ENCODE results near the gene OSBPL2. TPM values are rescaled to one million over a fixed set of nuclear protein-coding genes. Genes with fewer than 3 reads are reported as not detected.

OSBPL2 gene
- total RNA-seq, 2 experiments from 2014 or later = 47.2 to 49.5 TPM

- no peaks in the 10 kb centered on the region for H3K36me3 Mint-ChIP-seq
- H3K27me3 Mint-ChIP-seq = peaks cover 30% of the 10 kb centered on the region
- ATAC-seq (ENCODE audit: low read depth) (no peak), DNase-seq (no peak)
- POLR2A ChIA-PET = no interaction called here
- no peaks in the 10 kb centered on the region for H3K4me1 Mint-ChIP-seq
- no peaks in the 10 kb centered on the region for H3K9me3 Mint-ChIP-seq
- H3K4me3 Mint-ChIP-seq = no peak overlapping the region
- H3K27ac Mint-ChIP-seq = no peak overlapping the region
Observed at GRCh38 chr20:62220666-62221568, 17.4 kb upstream of the OSBPL2 start.

GRCh38 chr20:62222266-62222850 is 16.0 kb upstream of the OSBPL2 start:
- H3K27ac Mint-ChIP-seq = no peak overlapping the region
- POLR2A ChIA-PET = no interaction called here
- no peak for DNase-seq

GRCh38 chr20:62222972-62223371 is 15.3 kb upstream of the OSBPL2 start:
- no peaks in the 10 kb centered on the region for H3K36me3 Mint-ChIP-seq
- H3K9me3 Mint-ChIP-seq = no peaks in the 10 kb centered on the region
- no peak overlapping the region for H3K4me3 Mint-ChIP-seq
- peaks cover 26% of the 10 kb centered on the region for H3K27me3 Mint-ChIP-seq
- H3K27ac Mint-ChIP-seq = no peak overlapping the region
- no peaks in the 10 kb centered on the region for H3K4me1 Mint-ChIP-seq
- POLR2A ChIA-PET = no interaction called here
- DNase-seq (no peak), ATAC-seq (ENCODE audit: low read depth) (no peak)

More at GRCh38 chr20:62222266-62222850, 16.0 kb upstream of the OSBPL2 start:
- Mint-ChIP-seq H3K4me3 (no peak overlapping the region), H3K4me1 (no peaks in the 10 kb centered on the region), H3K9me3 (no peaks in the 10 kb centered on the region), H3K27me3 (peaks cover 26% of the 10 kb centered on the region), H3K36me3 (no peaks in the 10 kb centered on the region)
- no peak for ATAC-seq (ENCODE audit: low read depth)

GRCh38 chr20:62223571-62223970 is 14.8 kb upstream of the OSBPL2 start:
- DNase-seq (no peak), ATAC-seq (ENCODE audit: low read depth) (no peak)
- POLR2A ChIA-PET = no interaction called here
- Mint-ChIP-seq H3K4me1 (no peaks in the 10 kb centered on the region), H3K4me3 (no peak overlapping the region), H3K27me3 (peaks cover 22% of the 10 kb centered on the region), H3K36me3 (no peaks in the 10 kb centered on the region), H3K9me3 (no peaks in the 10 kb centered on the region), H3K27ac (no peak overlapping the region)

GRCh38 chr20:62224113-62224855 is 14.0 kb upstream of the OSBPL2 start:
- Mint-ChIP-seq H3K9me3 (no peaks in the 10 kb centered on the region), H3K36me3 (no peaks in the 10 kb centered on the region), H3K4me3 (no peak overlapping the region), H3K4me1 (no peaks in the 10 kb centered on the region), H3K27ac (no peak overlapping the region), H3K27me3 (peaks cover 15% of the 10 kb centered on the region)
- DNase-seq (no peak), ATAC-seq (ENCODE audit: low read depth) (no peak)
- POLR2A ChIA-PET = no interaction called here

GRCh38 chr20:62225026-62225425 is 13.3 kb upstream of the OSBPL2 start:
- Mint-ChIP-seq H3K9me3 (no peaks in the 10 kb centered on the region), H3K36me3 (no peaks in the 10 kb centered on the region), H3K4me3 (no peak overlapping the region), H3K4me1 (no peaks in the 10 kb centered on the region), H3K27me3 (peaks cover 14% of the 10 kb centered on the region), H3K27ac (no peak overlapping the region)
- ATAC-seq (ENCODE audit: low read depth) (no peak), DNase-seq (no peak)
- POLR2A ChIA-PET = no interaction called here

- ATAC-seq (ENCODE audit: low read depth) (no peak), DNase-seq (no peak)
- no peak overlapping the region for H3K27ac Mint-ChIP-seq
- H3K4me1 Mint-ChIP-seq = no peaks in the 10 kb centered on the region
- POLR2A ChIA-PET = no interaction called here
- peaks cover 11% of the 10 kb centered on the region for H3K27me3 Mint-ChIP-seq
- H3K4me3 Mint-ChIP-seq = no peak overlapping the region
- no peaks in the 10 kb centered on the region for H3K9me3 Mint-ChIP-seq
- H3K36me3 Mint-ChIP-seq = no peaks in the 10 kb centered on the region
Observed at GRCh38 chr20:62225820-62226635, 12.3 kb upstream of the OSBPL2 start.

- ATAC-seq (ENCODE audit: low read depth) (no peak), DNase-seq (no peak)
- no peak overlapping the region for H3K4me3 Mint-ChIP-seq
- H3K9me3 Mint-ChIP-seq = no peaks in the 10 kb centered on the region
- H3K27me3 Mint-ChIP-seq = peaks cover 3% of the 10 kb centered on the region
- POLR2A ChIA-PET = no interaction called here
- H3K36me3 Mint-ChIP-seq = no peaks in the 10 kb centered on the region
- no peak overlapping the region for H3K27ac Mint-ChIP-seq
- no peaks in the 10 kb centered on the region for H3K4me1 Mint-ChIP-seq
Observed at GRCh38 chr20:62226707-62227590, 11.4 kb upstream of the OSBPL2 start.

GRCh38 chr20:62227591-62227976 is 10.7 kb upstream of the OSBPL2 start:
- Mint-ChIP-seq H3K36me3 (no peaks in the 10 kb centered on the region), H3K9me3 (no peaks in the 10 kb centered on the region), H3K27ac (no peak overlapping the region), H3K27me3 (peaks cover 3% of the 10 kb centered on the region), H3K4me1 (no peaks in the 10 kb centered on the region), H3K4me3 (no peak overlapping the region)
- POLR2A ChIA-PET = no interaction called here
- ATAC-seq (ENCODE audit: low read depth) (peak; percentile 17), DNase-seq (no peak)

- no peak for DNase-seq
- no peaks in the 10 kb centered on the region for H3K4me1 Mint-ChIP-seq
- no peak overlapping the region for H3K4me3 Mint-ChIP-seq
- POLR2A ChIA-PET = no interaction called here
- H3K27me3 Mint-ChIP-seq = peaks cover 3% of the 10 kb centered on the region
- peak; percentile 20 for ATAC-seq (ENCODE audit: low read depth)
- H3K27ac Mint-ChIP-seq = no peak overlapping the region
- H3K9me3 Mint-ChIP-seq = no peaks in the 10 kb centered on the region
- no peaks in the 10 kb centered on the region for H3K36me3 Mint-ChIP-seq
Observed at GRCh38 chr20:62227977-62228958, 10.1 kb upstream of the OSBPL2 start.

- H3K27ac Mint-ChIP-seq = no peak overlapping the region
- H3K36me3 Mint-ChIP-seq = no peaks in the 10 kb centered on the region
- ATAC-seq (ENCODE audit: low read depth) (no peak), DNase-seq (no peak)
- H3K4me1 Mint-ChIP-seq = no peaks in the 10 kb centered on the region
- peaks cover 3% of the 10 kb centered on the region for H3K27me3 Mint-ChIP-seq
- H3K9me3 Mint-ChIP-seq = no peaks in the 10 kb centered on the region
- POLR2A ChIA-PET = no interaction called here
- H3K4me3 Mint-ChIP-seq = no peak overlapping the region
Observed at GRCh38 chr20:62228982-62229545, 9.3 kb upstream of the OSBPL2 start.

Measured in activated naive CD8-positive, alpha-beta T cell treated with anti-CD3 and anti-CD28 coated beads, Interleukin-2, amount 10 ng/mL, durations not matched to agents 7 days and 5 days (primary cell).